ENCODE measurements around the gene RABGAP1L.

- TF ChIP-seq CTCF (conservative IDR thresholded peaks at IDR 0.05; ENCODE audit: low read length): no peak
- no peak for TF ChIP-seq EZH2phosphoT487 (IDR thresholded peaks at IDR 0.05; ENCODE audit: borderline replicate concordance, low read depth, low read length)
Observed at GRCh38 chr1:174445351-174445750, 286.0 kb downstream of the RABGAP1L start.

Measured in OCI-LY7 (cell line).